GM19395 (cell line): ENCODE data around the gene FASTKD1.
"Not testable (repeated sequence)": the region's sequence is repeated elsewhere in the genome, so short reads cannot be mapped to it uniquely, and the experiment has no call there.

ENCODE experiments used
- ATAC-seq: cut with Tn5 transposase; IDR thresholded peaks from one replicate; pipeline ENCODE4 v1.9.1; 2021; ENCODE audit warnings: mild to moderate bottlenecking, moderate library complexity; ENCODE audit not compliant: unreplicated experiment

FASTKD1 gene, protein sequence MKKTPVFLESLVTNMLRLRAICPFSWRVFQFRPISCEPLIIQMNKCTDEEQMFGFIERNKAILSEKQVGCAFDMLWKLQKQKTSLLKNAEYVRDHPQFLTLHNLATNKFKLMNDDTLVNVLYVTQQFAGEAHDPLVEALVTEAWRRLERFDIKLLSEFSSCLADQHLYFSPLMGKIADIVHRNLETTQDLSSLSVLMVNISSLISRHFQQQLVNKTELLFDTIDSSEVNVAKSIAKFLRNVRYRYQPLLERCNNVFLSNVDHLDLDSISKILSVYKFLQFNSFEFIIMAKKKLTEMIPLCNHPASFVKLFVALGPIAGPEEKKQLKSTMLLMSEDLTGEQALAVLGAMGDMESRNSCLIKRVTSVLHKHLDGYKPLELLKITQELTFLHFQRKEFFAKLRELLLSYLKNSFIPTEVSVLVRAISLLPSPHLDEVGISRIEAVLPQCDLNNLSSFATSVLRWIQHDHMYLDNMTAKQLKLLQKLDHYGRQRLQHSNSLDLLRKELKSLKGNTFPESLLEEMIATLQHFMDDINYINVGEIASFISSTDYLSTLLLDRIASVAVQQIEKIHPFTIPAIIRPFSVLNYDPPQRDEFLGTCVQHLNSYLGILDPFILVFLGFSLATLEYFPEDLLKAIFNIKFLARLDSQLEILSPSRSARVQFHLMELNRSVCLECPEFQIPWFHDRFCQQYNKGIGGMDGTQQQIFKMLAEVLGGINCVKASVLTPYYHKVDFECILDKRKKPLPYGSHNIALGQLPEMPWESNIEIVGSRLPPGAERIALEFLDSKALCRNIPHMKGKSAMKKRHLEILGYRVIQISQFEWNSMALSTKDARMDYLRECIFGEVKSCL

DNA sequence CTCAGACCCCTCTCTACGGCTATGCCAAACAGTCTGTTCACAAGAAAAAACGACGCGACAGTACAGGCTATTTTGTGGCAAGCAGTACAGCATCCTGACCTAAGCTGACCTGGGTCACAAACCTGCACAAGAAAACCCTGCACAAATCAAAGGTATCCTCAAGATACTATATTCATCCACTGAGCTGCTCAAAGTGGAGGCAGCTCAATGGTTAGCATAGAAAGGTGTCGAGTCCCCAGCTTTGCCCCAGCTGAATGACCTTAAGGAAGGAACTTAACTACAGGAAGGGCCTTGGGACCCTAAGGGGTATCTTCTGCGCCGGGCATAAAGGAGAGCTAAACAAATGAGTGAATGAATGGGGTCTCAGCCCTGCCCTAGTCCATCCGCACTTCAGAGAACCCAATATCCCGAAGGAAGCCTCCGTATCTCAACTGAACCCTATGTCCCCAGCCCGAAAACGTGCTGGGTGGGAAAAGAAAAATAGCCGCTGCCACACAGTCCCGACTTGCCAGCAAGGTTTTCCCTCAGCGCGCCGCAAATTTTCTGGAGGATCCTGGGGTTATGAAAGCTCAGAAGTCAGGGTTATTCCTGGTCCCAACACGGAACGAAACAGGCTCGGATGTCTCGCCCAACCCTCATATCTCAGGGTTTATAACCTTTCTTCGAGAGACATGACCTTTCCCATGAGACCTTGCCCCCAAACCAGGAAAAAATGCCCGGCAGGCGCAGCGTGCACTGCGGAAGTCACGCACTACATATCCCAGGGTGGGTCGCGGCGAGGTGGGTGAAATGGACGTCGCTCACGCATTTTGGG lies at the start of gene FASTKD1:
FASTKD1 (minus strand) TSS at position 706 of the 814 bp plus-strand sequence. CDS start 1,836 bp downstream, outside the sequence.
- ATAC-seq, result peak; percentile 99

DNA sequence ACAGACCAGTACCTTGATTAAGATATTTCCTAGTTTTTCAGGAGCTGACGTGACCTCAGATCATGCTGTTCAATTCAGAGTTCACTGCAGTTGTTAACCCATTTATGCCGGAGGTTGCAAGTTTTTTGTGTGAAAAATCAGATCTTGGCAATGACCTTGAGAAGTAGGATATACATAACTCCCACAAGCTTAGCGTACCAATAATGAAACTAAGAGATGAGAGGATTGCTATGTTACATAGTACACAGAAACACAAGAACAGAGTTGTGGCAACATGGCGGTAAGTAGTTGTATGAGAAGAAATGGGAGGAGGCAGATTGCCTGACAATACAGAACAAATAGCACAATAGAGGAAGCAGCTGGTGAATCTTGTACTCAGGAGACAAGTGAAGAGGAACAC lies 49.6 kb upstream of the FASTKD1 start:
- no peak for ATAC-seq

DNA sequence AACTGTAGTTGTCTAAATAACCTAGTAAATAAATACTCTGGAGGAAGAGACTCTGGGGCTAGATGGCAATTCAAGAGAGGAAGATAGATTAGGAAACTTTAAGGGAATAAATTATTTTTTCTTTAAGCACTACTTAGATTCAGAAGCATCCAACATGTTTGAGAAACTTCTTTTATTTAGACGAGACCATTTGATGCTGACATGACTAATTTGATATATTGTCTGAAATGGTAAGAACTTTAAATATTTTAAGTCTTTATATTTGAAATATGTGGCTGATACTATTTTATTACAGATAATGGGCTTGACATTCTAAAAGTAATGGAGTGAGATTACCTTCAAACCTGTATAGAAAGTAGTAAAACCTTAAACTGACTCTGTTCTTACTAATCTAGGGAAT lies 46.8 kb upstream of the FASTKD1 start:
- ATAC-seq, result no peak

DNA sequence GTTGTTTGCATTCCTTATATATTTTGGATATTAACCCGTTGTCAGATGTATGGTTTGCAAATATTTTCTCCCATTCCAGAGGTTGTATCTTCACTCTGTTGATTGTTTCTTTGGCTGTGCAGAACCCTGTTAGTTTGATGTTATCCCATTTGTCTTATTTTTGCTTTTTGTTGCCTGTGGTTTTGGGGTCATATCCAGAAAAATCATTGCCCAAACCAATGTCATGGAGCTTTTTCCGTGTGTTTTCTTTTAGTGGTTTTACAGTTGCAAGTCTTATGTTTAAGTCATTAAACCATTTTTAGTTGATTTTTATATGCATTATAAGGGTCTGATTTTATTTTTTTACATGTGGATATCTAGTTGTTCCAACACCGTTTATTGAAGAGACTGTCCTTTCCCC lies 46.3 kb upstream of the FASTKD1 start:
- ATAC-seq, result no peak

DNA sequence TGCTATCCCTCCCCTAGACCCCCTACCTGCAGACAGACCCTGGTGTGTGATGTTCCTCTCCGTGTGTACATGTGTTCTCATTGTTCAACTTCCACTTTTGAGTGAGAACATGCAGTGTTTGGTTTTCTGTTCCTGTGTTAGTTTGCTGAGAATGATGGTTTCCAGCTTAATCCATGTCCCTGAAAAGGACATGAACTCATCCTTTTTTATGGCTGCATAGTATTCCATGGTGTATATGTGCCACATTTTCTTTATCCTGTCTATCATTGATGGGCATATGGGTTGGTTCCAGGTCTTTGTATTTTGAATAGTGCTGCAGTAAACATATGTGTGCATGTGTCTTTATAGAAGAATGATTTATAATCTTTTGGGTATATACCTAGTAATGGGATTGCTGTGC lies 42.3 kb upstream of the FASTKD1 start:
- not testable (repeated sequence) for ATAC-seq

DNA sequence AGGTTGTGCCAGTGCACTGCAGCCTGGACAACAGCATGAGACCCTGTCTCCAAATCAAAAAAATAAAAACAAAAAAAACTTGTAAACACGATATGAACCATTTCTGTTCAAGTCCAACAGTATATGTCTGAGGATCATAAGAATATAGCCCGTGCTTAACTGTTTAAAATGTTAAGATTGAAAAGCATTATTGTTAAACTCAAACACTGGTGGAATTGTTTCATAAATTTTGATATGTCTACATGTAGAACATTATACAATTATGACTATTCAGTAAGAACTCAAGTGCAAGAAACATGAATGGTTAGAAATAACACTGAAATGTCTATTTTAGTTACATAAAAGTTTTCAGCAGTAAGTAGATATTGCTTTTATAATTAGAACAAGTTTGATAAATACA lies 40.2 kb upstream of the FASTKD1 start:
- no peak for ATAC-seq

DNA sequence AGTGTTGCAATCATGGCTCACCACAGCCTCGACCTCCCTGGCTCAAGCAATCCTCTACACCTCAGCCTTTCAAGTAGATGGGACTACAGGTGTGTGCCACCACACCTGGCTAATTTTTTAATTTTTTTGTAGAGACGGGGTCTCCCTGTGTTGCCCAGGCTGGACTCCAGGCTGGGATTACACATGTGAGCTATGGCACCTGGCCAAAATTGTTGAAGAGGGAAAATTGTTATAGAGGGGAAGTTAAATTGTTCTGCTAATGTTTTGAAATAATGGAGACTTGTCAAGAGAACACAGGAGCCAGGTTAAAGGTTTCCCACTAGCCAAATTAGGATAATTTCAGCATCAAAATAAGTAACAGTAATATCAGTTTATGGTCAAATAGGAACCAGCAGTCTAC lies 35.6 kb upstream of the FASTKD1 start:
- no peak for ATAC-seq

DNA sequence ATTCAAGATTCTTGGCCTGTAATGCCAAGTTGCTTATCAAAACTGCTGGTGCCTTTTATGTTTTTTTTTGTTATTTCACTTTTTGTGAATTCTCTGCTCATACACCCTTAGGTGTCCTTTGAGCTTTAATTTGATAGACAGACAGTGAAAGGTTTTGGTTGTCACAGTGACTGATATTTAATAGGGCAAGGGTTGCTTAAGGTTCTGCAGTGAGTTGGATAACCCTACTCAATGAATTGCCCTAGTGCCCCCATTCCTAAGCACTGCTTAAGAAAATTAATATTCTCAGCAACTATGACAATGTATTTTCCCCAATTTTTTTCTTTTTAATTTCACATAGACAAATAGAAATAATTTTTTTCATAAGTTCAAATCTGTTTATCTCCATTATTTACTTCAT lies 25.9 kb upstream of the FASTKD1 start:
- ATAC-seq, result no peak

DNA sequence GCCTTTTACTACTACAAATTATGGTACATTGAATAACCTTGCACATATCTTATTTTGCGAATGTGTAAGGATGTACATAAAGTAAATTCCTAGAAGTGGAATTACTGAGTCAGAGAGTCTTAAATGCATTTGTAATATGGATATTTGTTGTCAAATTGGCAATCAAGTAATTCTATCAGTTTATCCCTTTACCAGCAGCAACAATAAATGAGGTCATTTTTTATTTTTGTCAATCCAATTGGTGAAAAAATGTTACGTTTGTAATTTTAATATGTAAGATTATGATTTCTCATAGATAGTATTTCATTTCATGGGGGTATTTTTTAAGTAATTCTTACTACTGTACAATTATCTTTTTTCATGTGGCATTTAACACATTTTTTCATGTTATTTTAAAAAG lies 25.3 kb upstream of the FASTKD1 start:
- ATAC-seq, result no peak

DNA sequence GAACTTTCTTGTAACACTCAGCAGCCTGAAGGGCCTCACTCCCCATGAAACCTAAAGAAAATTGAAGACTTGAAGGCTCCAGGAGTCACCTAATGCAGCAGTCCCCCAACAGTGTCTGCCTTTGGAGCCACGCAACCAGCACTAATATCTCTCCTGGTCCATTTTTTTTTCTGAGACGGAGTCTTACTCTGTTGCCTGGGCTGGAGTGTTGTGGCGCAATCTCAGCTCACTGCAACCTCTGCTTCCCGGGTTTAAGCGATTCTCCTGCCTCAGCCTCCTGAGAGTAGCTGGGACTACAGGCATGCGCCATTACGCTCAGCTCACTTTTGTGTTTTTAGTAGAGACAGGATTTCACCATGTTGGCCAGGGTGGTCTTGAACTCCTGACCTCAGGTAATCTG lies 22.9 kb upstream of the FASTKD1 start:
- ATAC-seq, result not testable (repeated sequence)

DNA sequence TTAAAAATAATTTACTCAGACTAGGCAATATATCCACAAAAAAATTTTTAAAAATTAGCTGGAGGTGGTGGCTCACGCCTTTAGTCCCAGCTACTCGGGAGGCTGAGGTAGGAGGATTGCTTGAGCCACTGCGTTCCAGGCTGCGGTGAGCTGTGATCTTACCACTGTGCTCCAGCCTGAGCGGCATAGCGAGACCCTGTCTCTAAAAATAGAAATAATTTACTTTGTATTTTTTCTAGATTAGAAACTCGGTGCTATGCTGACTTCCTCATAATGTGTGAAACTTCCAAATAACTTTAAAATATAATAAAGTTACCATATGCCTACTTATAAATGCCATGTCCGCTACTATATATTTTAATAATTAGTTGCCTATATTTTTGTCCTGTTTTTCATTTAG lies 17.1 kb upstream of the FASTKD1 start:
- no peak for ATAC-seq

DNA sequence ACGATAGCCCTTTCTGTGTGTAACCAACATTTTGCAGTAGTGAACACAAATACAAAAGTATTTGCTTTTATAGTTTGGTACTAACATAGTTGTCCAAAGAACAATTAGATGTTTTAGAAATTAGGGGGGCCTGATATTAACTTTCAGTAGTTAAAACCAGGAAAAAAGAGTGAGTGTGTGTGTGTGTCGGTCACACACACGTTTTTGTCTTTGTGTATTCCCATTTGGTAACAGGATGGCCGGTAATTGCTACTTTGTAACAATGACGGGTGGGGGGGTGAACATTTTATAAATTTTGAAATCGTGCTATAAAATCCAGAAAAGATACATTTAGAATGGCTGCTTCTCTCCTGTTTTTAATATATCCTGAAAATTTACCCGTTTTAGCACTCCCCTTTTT lies 12.0 kb upstream of the FASTKD1 start:
- no peak for ATAC-seq

DNA sequence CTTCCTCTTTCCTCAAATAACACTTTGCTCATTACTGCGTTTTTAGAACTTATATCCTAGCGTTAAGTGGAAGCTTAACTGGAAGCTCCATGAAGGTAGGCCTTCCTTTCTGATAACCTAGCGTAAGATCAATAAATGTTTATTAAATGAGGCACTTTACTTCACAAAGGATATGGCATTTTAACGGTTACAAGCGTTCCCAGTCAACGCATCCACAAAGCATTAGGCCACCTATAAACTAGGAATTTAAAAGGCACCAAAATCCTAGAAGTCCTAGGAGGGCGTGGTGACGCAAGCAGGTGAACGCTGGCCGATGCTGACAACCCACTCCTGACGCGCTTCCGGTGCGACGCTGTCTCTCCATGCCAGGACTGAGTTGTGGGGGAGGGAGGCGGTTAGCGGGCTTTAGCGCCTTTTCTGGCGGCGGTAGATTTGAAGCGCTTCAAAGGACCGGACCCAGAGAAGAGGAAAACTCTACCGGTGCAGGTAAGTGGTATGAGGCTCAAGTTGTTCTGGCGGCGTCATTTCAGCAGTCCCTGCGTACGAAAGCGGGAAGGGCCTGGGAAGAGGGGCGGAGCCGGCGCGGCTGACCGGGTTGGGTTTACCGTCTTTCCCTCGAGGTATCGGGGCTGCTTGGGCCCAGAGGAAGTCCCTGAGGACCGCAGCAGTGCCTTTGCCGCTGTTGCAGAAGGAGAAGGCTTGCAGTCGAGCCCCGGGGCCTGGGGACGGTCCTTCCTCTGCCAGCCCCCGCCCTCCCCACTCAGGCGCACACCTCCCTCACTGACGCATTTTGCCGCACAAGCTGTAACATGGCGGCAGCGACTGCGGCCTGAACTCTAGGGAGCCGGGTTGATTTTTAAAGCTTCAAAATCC lies 10.6 kb upstream of the FASTKD1 start, which contains the start of gene PPIG:
PPIG (plus strand) TSS at position 347 of the 873 bp plus-strand sequence. CDS start 19,691 bp downstream, outside the sequence.
- ATAC-seq, result peak; percentile 94

DNA sequence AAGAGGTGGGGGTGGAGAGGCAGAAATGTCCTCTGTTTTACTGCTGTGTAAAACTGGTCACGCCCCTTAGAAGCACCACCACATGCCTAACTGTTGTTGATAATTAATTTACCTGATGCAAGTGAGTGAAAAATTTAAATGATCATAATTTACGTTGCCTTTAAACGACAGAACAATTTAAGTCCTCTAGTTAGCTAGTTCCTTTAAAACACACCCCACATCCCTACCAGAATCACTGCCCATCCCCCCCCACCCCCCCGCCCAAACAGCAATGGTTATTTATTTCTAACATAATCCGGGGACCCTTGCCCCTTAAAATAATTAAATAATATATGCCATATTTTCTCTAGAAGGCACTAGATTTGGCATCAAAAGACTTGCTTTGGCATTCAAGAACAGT lies 9.9 kb upstream of the FASTKD1 start:
- no peak for ATAC-seq

DNA sequence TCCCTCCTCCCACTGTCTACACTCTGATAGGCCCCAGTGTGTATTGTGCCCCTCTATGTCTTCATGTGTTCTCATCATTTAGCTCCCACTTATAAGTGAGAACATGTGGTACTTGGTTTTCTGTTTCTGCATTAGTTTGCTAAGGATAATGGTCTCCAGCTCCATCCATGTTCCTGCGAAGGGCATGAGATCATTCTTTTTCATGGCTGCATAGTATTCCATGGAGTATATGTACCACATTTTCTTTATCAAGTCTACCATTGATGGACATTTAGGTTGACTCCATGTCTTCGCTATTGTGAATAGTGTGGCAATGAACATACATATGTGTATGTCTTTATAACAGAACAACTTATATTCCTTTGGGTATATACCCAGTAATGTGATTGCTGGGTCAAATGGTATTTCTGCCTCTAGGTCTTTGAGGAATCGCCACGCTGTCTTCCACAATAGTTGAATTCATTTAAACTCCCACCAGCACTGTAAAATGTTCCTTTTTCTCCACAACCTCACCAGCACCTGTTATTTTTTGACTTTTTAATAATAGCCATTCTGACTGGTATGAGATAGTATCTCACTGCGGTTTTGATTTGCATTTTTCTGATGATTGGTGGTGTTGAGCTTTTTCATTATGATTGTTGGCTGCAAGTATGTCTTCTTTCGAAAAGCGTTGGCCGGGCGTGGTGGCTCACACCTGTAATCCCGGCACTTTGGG lies 9.0 kb upstream of the FASTKD1 start:
- not testable (repeated sequence) for ATAC-seq

DNA sequence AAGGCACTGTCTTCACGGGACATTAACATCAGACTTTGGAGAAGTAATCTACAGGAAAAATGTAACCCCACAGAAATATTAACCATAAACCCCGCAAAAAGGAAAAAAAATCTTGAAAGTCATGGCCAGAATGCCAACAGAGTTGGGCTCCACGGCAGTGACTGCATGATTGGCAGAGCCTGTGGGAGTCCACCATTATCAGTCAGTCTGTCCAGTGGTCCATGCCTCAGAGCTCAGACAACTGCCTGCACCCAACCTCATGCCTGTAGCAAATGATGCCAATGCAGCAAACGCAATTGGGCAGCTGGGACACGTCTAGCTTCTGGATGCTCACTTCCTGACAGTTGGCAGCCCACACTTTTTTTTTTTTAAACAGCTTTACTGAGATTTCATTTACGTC lies 5.4 kb upstream of the FASTKD1 start:
- no peak for ATAC-seq

DNA sequence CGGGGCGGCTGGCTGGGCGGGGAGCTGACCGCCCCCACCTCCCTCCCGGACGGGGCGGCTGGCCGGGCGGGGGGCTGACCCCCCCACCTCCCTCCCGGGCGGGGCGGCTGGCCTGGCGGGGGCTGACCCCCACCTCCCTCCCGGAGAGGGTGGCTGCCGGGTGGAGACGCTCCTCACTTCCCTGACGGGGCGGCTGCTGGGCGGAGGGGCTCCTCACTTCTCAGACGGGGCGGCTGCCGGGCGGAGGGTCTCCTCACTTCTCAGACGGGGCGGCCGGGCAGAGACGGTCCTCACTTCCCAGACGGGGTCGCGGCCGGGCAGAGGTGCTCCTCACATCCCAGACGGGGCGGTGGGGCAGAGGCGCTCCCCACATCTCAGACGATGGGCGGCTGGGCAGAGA lies 1.6 kb upstream of the FASTKD1 start:
- ATAC-seq, result not testable (repeated sequence)

DNA sequence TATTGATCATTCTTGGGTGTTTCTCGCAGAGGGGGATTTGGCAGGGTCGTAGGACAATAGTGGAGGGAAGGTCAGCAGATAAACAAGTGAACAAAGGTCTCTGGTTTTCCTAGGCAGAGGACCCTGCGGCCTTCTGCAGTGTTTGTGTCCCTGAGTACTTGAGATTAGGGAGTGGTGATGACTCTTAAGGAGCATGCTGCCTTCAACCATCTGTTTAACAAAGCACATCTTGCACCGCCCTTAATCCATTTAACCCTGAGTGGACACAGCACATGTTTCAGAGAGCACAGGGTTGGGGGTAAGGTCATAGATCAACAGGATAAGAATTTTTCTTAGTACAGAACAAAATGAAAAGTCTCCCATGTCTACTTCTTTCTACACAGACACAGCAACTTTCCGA lies 874 bp upstream of the FASTKD1 start:
- not testable (repeated sequence) for ATAC-seq

DNA sequence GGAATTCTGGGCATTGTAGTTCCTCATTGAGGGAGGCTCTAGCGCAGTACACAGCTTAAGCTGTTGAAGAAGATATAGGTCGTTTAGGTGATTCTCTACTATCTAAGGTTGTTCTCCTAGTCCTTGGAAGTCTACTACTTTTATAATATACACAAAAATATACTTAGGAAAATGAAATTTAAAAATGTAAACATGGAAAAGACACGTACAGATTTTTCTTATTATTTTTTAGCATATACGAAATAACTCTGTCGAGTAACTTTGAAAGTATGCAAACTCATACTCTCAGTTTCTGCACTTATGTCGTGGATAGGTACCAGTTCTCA lies 272 bp upstream of the FASTKD1 start:
- ATAC-seq, result no peak

DNA sequence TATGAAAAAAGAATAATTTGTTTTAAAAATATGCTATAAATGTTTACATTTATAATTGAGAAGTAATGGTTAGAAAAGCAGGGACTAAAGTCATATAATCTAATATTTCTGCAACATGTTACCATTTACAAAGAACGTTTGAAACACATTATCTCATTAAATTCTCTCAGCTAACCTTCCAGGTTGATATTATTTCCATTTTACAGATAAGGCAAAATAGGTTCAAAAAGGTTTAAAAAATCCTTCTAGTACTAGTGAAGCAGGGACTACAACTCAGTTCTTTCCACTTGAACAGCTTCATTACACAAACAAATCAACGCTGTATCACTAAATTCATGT lies 875 bp downstream of the FASTKD1 start:
- no peak for ATAC-seq
